Activated CD4-positive, alpha-beta T cell treated with anti-CD3 and anti-CD28 coated beads, Interleukin-2, amount 10 ng/mL, durations not matched to agents 7 days and 5 days (primary cell): ENCODE results near the gene CPS1. TPM values are rescaled to one million over a fixed set of nuclear protein-coding genes. Genes with fewer than 3 reads are reported as not detected.

Experiments used
- CTCF ChIA-PET: fragments of 350-600 bp; sonication (Branson Sonifier 250); formaldehyde crosslinking; loops from one replicate; lab custom pipeline; 2021; ENCODE audit warnings: antibody characterized with exemption; lab: Charles Lee
- POLR2A ChIA-PET: fragments of 350-600 bp; sonication (Branson Sonifier 250); formaldehyde crosslinking; loops from one replicate; lab custom pipeline; 2021; ENCODE audit warnings: antibody characterized with exemption; lab: Charles Lee
- DNase-seq: peaks from one replicate; pipeline ENCODE4 v3.0.0-alpha.2; 2020
- H3K27ac Mint-ChIP-seq: one replicate; pipeline ENCODE4 v1.8.0; 2021; ENCODE audit warnings: mild to moderate bottlenecking, moderate library complexity, mixed read lengths
- H3K27me3 Mint-ChIP-seq: one replicate; pipeline ENCODE4 v1.8.0; 2021; ENCODE audit warnings: mixed read lengths
- H3K36me3 Mint-ChIP-seq: one replicate; pipeline ENCODE4 v1.8.0; 2021; ENCODE audit warnings: low read depth, mixed read lengths
- H3K4me1 Mint-ChIP-seq: one replicate; pipeline ENCODE4 v1.8.0; 2021; ENCODE audit warnings: mixed read lengths
- H3K4me3 Mint-ChIP-seq: one replicate; pipeline ENCODE4 v1.8.0; 2021; ENCODE audit warnings: mild to moderate bottlenecking, moderate library complexity, mixed read lengths
- H3K9me3 Mint-ChIP-seq: one replicate; pipeline ENCODE4 v1.8.0; 2021; ENCODE audit warnings: mixed read lengths
- total RNA-seq, 2 experiments: library from RNA; stranded (reverse); gene quantifications; one replicate each; pipeline ENCODE4 v1.2.3, GENCODE V29; 2021

CPS1 gene
- total RNA-seq, 2 experiments from 2014 or later: 0.48 to 1.4 TPM

GRCh38 chr2:210591663-210592062, 35.3 kb downstream of the CPS1 start:
- no peak overlapping the region for H3K27ac Mint-ChIP-seq
- H3K4me3 Mint-ChIP-seq: no peak overlapping the region
- no peaks in the 10 kb centered on the region for H3K9me3 Mint-ChIP-seq
- CTCF ChIA-PET: no interaction called here
- no peaks in the 10 kb centered on the region for H3K4me1 Mint-ChIP-seq
- POLR2A ChIA-PET: no interaction called here
- no peak for DNase-seq
- H3K36me3 Mint-ChIP-seq: no peaks in the 10 kb centered on the region
- H3K27me3 Mint-ChIP-seq: no peaks in the 10 kb centered on the region

GRCh38 chr2:210592726-210593125, 36.3 kb downstream of the CPS1 start:
- DNase-seq: no peak
- Mint-ChIP-seq H3K27ac (no peak overlapping the region), H3K4me1 (no peaks in the 10 kb centered on the region), H3K9me3 (no peaks in the 10 kb centered on the region), H3K4me3 (no peak overlapping the region), H3K36me3 (no peaks in the 10 kb centered on the region), H3K27me3 (no peaks in the 10 kb centered on the region)
- CTCF ChIA-PET: no interaction called here
- POLR2A ChIA-PET: no interaction called here

DNA sequence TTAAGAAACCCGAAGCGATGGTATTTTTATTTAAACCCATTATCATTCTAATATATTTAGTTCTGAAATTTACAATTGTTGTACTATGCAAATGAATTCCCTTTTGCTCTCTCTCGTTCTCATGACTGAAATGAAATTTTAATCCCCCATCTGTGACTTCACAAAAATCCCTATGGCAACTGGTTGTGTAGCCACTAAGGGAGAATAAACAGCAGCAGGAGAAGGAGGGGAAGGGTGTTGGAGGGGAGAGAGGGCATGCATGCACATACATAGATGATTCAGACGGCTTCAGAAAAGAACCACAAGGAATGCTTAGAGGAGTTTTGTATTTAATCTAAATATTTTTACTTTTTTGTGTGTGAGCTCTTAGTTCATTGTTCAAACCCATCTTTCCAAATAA, 36.8 kb downstream of the CPS1 start:
- POLR2A ChIA-PET: no interaction called here
- no peaks in the 10 kb centered on the region for H3K27me3 Mint-ChIP-seq
- H3K4me1 Mint-ChIP-seq: no peaks in the 10 kb centered on the region
- no peaks in the 10 kb centered on the region for H3K36me3 Mint-ChIP-seq
- CTCF ChIA-PET: no interaction called here
- no peaks in the 10 kb centered on the region for H3K9me3 Mint-ChIP-seq
- H3K4me3 Mint-ChIP-seq: no peak overlapping the region
- no peak overlapping the region for H3K27ac Mint-ChIP-seq
- no peak for DNase-seq

DNA sequence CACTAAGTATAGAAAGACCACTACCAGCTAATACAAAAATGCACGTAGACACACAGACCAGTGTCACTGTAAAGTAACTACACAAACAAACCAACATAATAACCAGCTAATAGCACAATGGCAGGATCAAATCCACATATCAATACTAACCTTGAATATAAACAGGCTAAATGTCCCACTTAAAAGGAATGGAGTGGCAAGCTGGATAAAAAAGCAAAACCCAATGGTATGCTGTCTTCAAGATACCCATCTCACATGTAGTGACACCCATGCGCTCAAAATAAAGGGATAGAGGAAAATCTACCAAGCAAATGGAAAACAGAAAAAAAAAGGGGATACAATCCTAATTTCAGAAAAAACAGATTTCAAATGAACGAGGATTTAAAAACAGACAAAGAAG, 41.8 kb downstream of the CPS1 start:
- no peak overlapping the region for H3K4me3 Mint-ChIP-seq
- no peak for DNase-seq
- no peaks in the 10 kb centered on the region for H3K9me3 Mint-ChIP-seq
- no peak overlapping the region for H3K27ac Mint-ChIP-seq
- POLR2A ChIA-PET: no interaction called here
- CTCF ChIA-PET: no interaction called here
- no peaks in the 10 kb centered on the region for H3K36me3 Mint-ChIP-seq
- H3K27me3 Mint-ChIP-seq: no peaks in the 10 kb centered on the region
- no peaks in the 10 kb centered on the region for H3K4me1 Mint-ChIP-seq

GRCh38 chr2:210599476-210599875, 43.1 kb downstream of the CPS1 start:
- Mint-ChIP-seq H3K27me3 (no peaks in the 10 kb centered on the region), H3K4me1 (no peaks in the 10 kb centered on the region), H3K36me3 (no peaks in the 10 kb centered on the region), H3K4me3 (no peak overlapping the region), H3K27ac (no peak overlapping the region), H3K9me3 (no peaks in the 10 kb centered on the region)
- POLR2A ChIA-PET: no interaction called here
- CTCF ChIA-PET: no interaction called here
- no peak for DNase-seq

GRCh38 chr2:210604666-210605065, 48.3 kb downstream of the CPS1 start:
- no peaks in the 10 kb centered on the region for H3K36me3 Mint-ChIP-seq
- H3K27me3 Mint-ChIP-seq: no peaks in the 10 kb centered on the region
- ChIA-PET CTCF (interaction anchor here (0.7 kb wide), 1 partner anchor 772 kb away, joined by 4 read pairs; no protein-coding TSS in a partner anchor), POLR2A (no interaction called here)
- DNase-seq: no peak
- no peak overlapping the region for H3K4me3 Mint-ChIP-seq
- no peak overlapping the region for H3K27ac Mint-ChIP-seq
- H3K4me1 Mint-ChIP-seq: no peaks in the 10 kb centered on the region
- H3K9me3 Mint-ChIP-seq: no peaks in the 10 kb centered on the region

DNA sequence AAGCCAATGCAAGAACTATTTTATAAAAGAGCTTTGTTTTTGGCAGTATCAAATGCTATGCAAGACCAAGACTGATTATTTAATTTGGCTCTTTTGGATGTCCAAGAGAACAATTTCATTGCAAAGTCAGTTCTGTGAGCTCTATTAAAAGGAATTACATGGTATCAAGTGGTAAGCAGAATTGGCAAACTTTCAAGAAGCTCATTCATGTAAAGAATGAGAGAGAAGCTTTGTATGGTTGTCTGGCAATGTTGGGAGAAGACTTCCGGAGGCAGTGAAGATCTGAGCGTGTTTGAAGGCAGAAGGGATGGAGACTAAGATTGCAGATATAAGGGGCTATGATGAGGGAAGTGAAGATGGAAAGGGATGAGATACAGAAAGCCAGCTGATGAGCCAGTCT, 49.6 kb downstream of the CPS1 start:
- H3K36me3 Mint-ChIP-seq: no peaks in the 10 kb centered on the region
- POLR2A ChIA-PET: no interaction called here
- no peak for DNase-seq
- H3K9me3 Mint-ChIP-seq: no peaks in the 10 kb centered on the region
- H3K4me3 Mint-ChIP-seq: no peak overlapping the region
- H3K27ac Mint-ChIP-seq: no peak overlapping the region
- H3K27me3 Mint-ChIP-seq: no peaks in the 10 kb centered on the region
- no peaks in the 10 kb centered on the region for H3K4me1 Mint-ChIP-seq
- CTCF ChIA-PET: no interaction called here

DNA sequence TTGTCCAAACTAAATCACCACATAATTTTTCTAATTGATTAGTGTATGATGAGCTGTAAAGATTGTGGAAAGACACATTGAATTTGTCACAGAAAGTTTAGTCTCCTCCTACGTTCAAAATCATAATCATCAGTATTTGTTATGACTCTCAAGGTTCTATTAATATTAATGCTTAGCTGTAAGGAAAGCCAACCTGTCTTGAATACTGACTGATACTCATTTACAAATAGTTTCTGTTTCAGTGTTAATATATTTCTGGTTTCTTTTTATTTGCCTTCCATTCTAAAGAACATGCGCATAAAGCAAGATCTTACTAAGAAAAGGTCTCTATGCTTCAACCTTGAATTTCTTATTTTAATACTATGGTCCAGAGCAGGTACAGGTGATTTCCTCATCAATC, 55.1 kb downstream of the CPS1 start:
- Mint-ChIP-seq H3K27me3 (no peaks in the 10 kb centered on the region), H3K4me3 (no peak overlapping the region), H3K27ac (no peak overlapping the region), H3K4me1 (no peaks in the 10 kb centered on the region), H3K9me3 (no peaks in the 10 kb centered on the region), H3K36me3 (no peaks in the 10 kb centered on the region)
- ChIA-PET POLR2A (no interaction called here), CTCF (no interaction called here)
- no peak for DNase-seq

- Mint-ChIP-seq H3K4me1 (no peaks in the 10 kb centered on the region), H3K4me3 (no peak overlapping the region), H3K27me3 (no peaks in the 10 kb centered on the region), H3K27ac (no peak overlapping the region), H3K36me3 (no peaks in the 10 kb centered on the region), H3K9me3 (no peaks in the 10 kb centered on the region)
- DNase-seq: no peak
- ChIA-PET CTCF (no interaction called here), POLR2A (no interaction called here)
These were observed 59.7 kb downstream of the CPS1 start for GRCh38 chr2:210616074-210616473.

GRCh38 chr2:210617318-210617717, 60.9 kb downstream of the CPS1 start:
- Mint-ChIP-seq H3K4me1 (no peaks in the 10 kb centered on the region), H3K36me3 (no peaks in the 10 kb centered on the region), H3K27ac (no peak overlapping the region), H3K27me3 (no peaks in the 10 kb centered on the region), H3K9me3 (no peaks in the 10 kb centered on the region), H3K4me3 (no peak overlapping the region)
- CTCF ChIA-PET: no interaction called here
- no peak for DNase-seq
- POLR2A ChIA-PET: no interaction called here

DNA sequence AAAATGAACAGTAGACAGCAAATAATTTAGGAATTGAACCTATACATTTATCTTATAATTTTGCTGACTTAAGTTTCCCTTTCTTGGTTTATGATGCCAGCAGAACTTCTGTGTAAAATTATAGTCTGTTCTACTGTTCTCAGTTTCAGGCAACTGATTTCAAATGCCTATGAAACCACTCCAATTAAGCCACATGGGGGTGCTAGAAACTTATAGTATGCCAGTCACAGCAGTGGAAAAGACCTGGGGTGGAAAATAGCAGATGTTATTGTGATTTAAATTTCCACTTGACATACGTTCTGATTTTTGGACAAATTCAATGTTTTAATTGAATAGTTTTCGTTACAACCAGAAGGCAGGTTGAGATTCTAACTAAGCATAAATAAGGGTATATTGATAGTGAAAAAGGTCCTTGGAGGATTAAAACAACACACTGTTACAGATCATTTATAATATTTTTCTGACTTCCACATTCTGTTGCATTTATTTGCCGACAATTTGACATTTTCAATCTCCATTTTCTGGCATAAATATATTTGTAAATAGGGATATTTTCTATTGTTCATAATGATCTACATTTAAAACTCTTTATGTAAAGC, 61.4 kb downstream of the CPS1 start:
- Mint-ChIP-seq H3K4me1 (no peaks in the 10 kb centered on the region), H3K4me3 (no peak overlapping the region), H3K9me3 (no peaks in the 10 kb centered on the region), H3K27ac (no peak overlapping the region), H3K36me3 (no peaks in the 10 kb centered on the region), H3K27me3 (no peaks in the 10 kb centered on the region)
- DNase-seq: no peak
- ChIA-PET POLR2A (no interaction called here), CTCF (no interaction called here)

GRCh38 chr2:210620456-210620855, 64.1 kb downstream of the CPS1 start:
- Mint-ChIP-seq H3K27me3 (no peaks in the 10 kb centered on the region), H3K36me3 (no peaks in the 10 kb centered on the region), H3K4me1 (no peaks in the 10 kb centered on the region), H3K27ac (no peak overlapping the region), H3K4me3 (no peak overlapping the region), H3K9me3 (no peaks in the 10 kb centered on the region)
- ChIA-PET POLR2A (no interaction called here), CTCF (no interaction called here)
- no peak for DNase-seq

GRCh38 chr2:210623506-210623905, 67.1 kb downstream of the CPS1 start:
- H3K9me3 Mint-ChIP-seq: no peaks in the 10 kb centered on the region

DNA sequence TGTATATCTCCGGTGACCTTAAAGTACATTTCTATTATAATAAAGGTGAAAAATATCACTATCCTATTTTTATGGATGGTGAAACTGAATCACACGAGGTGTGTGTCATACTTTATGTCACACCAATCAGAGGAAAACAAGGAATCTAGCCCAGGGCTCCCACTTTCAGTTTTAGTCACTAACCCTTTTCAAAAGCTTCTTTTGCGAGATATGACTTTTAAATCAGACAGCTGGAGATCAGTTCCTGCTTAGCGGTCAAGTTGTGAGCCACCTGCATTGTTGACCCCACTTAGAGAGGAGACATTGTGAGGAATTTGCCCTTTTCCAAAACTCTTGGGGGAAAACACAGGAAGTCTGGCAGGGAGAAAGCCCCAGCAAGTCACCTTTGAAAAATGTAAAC, 70.5 kb downstream of the CPS1 start:
- CTCF ChIA-PET: no interaction called here

More at GRCh38 chr2:210623506-210623905, 67.1 kb downstream of the CPS1 start:
- no peak overlapping the region for H3K4me3 Mint-ChIP-seq
- no peak for DNase-seq
- H3K27me3 Mint-ChIP-seq: no peaks in the 10 kb centered on the region
- no peaks in the 10 kb centered on the region for H3K36me3 Mint-ChIP-seq
- POLR2A ChIA-PET: interaction anchor here (0.6 kb wide), 1 partner anchor 417 kb away, joined by 4 read pairs; no protein-coding TSS in a partner anchor
- no peak overlapping the region for H3K27ac Mint-ChIP-seq
- H3K4me1 Mint-ChIP-seq: no peaks in the 10 kb centered on the region
- CTCF ChIA-PET: no interaction called here

More for the DNA sequence above, 70.5 kb downstream of the CPS1 start:
- H3K27me3 Mint-ChIP-seq: no peaks in the 10 kb centered on the region
- POLR2A ChIA-PET: no interaction called here
- no peak for DNase-seq
- H3K9me3 Mint-ChIP-seq: no peaks in the 10 kb centered on the region
- H3K36me3 Mint-ChIP-seq: no peaks in the 10 kb centered on the region
- H3K4me1 Mint-ChIP-seq: no peaks in the 10 kb centered on the region
- H3K4me3 Mint-ChIP-seq: no peak overlapping the region
- no peak overlapping the region for H3K27ac Mint-ChIP-seq
